CD4-positive, alpha-beta T cell treated with Interleukin-6 at 100 ng/mL for 8 hours (primary cell): Measurements from ENCODE around the gene WDFY4.

Experiments used
- DNase-seq: peaks from one replicate; pipeline ENCODE4 v3.0.0-alpha.2; 2020; ENCODE audit warnings: mixed read lengths, low spot score

Gene WDFY4

DNA sequence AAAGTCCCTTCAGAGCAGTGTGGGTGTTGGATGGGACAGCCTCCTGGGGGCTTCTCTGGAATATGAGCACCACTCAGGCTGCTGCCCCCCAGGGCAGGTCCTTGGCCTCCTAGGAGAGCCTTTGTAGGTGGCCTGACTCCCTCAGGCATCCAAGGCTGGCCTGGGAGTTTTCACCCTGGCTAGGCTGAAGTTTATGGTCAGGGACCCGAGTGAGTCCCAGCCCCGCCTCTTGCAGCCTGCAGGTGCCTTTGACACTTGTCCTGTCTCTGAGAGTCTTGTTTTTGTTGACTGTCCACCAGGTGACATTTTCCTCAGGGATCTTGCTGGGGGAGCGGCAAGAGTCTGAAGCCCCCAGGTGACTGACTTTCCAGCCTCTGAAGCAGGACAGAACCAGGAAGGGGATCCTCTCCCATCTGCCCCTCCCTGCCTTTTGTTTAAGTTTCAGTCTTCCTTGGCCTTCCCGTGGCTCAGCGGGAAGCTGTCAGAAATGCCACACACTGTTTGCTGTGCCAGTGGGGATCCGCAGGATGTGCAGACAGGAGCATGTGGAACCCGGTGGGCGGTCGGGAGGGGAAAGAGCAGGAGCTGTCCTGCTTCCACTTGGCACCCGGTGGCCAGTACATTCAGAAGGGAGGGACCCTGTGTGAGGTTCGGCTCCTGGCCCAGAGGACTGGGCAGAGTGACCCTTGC is 195.5 kb downstream of the WDFY4 start:
- DNase-seq: no peak

DNA sequence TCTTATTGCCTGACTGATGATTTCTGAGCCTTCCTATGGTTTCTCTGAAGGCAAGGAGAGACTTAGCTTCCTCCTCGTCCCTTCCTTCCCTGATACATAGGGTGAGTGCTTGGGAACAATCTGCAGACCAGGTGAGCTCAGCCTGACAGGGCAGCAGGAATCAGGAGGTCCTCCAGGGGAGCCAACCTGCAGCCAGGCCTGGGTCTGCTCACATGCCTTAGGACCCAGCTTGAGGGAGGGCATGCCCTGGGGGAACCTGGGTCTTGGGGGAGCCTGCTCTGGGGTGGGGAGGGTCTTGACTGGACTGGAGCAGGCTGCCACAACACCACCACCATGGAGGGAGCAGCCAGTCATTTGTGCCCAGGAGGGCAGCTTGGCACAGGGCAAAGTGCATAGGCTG is 197.3 kb downstream of the WDFY4 start:
- no peak for DNase-seq

GRCh38 chr10:48882881-48883280 is 198.2 kb downstream of the WDFY4 start:
- DNase-seq: no peak

DNA sequence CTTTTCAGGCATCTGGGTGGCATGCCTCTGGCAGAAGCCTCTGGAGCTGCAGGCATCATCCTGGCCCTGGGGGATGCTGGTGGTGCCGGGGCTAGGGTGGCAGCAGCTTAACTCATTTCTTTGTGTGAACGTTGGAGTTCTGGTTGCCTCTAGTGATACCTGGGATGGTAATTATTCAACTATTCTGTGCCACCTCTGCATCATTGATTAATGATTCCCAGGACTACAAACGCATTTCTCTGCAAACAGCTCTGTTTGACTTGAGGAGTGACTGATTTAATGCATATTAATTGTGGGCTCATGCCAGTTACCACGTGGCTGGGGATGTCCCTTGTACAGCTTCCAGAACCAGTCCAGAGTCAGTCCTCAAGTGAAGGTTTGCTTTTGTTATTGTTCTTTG is 199.0 kb downstream of the WDFY4 start:
- no peak for DNase-seq

GRCh38 chr10:48884179-48885045 is 199.7 kb downstream of the WDFY4 start:
- DNase-seq: no peak

DNA sequence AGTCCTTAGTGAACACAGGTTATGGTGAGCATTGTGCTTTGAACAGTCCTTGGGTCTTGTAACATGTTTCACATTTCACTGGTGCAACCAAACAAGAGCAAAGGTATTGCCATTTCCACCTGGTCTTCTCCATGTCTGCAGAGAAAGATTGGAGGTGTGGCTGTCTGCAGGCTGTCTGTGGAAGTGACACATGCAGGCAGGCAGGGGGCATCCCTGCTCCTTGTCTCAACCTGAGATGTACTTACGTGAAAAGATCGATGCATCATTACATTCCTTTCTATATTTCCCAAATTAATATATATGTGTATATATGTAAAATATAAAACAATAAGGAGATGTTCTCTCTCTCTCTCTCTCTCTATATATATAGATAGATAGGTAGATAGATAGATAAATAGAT is 200.7 kb downstream of the WDFY4 start:
- no peak for DNase-seq

GRCh38 chr10:48887982-48888381 is 203.3 kb downstream of the WDFY4 start:
- no peak for DNase-seq

GRCh38 chr10:48890888-48891850 is 206.5 kb downstream of the WDFY4 start:
- no peak for DNase-seq

GRCh38 chr10:48894911-48895802 is 210.5 kb downstream of the WDFY4 start:
- no peak for DNase-seq

DNA sequence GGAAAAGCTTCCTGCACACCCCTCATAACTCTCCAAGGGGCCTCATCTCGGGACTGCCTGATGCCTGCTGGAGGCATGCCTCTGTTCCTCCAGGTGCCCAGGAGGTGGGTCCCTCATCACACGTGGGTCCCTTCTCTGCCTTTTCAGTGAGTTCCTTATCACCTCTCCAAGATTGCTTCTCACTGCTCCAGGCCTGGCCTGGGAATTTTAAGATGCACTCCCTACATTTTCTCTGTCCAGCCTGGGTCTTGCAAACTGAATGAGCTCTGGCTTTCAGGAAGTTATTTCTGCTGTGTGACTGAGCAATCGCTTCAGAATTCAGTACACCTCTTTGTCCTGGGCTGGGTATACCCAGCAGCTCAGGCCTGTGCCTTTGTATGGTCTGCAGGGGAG is 211.1 kb downstream of the WDFY4 start:
- no peak for DNase-seq

DNA sequence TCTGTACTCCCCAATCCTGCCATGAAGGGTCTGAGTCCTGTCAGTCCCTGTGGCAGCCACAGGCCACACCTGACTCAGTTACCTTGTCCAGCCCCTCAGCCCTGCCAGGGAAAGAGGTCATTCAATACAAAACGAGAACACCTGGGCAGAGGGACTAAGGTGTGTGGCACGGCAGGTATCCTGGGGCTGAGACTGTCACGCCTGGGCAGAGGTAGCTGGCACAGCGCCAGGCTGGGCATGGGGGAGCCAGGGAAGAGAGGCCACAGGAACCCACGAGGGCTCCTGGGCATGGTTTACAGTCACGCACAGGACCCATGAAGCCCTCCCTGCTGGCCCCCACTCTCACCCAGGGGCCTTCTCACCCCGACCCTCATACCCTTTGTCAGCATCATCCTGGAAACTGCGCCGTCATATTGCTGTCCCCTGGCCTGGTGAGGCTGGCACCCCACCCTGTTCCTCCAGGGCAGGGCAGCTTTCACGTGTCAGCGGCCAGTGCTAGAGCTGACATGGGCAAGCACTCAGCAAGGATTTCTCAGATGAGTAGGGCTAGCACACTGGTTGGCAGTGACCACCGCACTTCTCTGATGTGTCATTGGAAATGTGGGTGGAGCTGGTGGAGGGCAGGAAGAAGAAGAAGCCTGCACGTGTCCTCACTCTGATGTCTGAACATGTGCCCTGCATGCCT is 212.2 kb downstream of the WDFY4 start:
- DNase-seq: no peak

- no peak for DNase-seq
Measured at GRCh38 chr10:48897441-48897790, 212.7 kb downstream of the WDFY4 start.

DNA sequence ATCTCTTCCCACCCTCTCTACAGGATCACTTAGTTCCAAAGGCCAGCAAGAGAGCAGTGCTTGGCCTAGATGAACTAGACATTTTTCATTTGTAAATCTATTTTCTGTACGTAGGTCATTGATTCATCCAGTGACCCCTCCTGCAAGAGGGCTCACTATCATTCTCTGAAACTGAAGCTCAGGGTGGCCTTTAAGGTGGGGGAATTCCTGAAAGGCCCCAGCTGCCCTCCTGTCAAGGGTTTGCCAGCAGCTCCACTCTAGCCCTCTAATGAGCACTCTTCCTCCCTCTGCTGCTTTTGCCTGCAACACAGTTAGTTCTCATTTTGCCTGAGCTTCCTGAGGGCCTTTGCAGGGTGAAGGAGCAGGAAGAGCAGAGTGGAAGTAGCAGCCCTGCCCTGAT is 213.8 kb downstream of the WDFY4 start:
- DNase-seq: no peak

DNA sequence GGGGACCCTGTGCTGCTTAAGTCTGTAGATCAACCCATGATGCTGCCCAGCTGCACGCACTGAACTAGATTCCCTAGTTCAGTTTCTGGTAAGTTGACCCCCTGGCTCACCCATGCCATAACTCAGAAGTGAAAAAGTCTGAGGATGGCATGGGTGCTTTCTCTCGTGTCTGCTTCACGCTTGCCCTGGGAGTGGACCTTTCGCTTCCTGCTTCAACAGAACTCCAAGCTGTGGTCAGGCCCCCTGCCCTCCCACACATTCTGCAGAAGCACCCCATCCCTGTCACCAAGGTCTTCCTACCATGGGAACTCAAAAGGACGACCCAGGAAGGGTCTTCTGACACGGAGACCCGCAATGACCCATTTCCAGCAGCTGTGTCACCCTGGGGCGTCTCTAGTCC is 215.1 kb downstream of the WDFY4 start:
- no peak for DNase-seq

- no peak for DNase-seq
Measured at GRCh38 chr10:48900371-48900801, 215.7 kb downstream of the WDFY4 start.

GRCh38 chr10:48901319-48901718 is 216.6 kb downstream of the WDFY4 start:
- no peak for DNase-seq

GRCh38 chr10:48902096-48902495 is 217.4 kb downstream of the WDFY4 start:
- no peak for DNase-seq

DNA sequence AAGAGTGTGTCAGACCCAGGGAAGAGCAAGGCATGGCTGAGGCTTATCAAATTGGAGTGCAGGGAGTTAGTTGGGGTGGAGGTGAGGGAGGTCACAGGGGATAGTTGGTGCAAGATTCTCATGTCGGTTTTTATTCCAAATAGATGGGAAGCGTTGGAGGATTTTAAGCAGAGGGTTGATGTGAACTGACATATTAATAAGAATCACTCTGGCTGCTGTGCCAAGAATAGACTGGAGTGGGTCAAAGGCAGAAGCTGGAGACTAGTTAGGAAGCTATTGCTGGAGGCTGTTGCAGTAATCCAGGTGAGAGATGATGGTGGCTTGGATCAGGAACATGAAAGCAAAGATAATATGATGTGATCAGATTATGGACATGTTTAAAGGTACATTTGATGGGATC is 218.5 kb downstream of the WDFY4 start:
- no peak for DNase-seq

GRCh38 chr10:48904861-48905260 is 220.2 kb downstream of the WDFY4 start:
- DNase-seq: no peak

DNA sequence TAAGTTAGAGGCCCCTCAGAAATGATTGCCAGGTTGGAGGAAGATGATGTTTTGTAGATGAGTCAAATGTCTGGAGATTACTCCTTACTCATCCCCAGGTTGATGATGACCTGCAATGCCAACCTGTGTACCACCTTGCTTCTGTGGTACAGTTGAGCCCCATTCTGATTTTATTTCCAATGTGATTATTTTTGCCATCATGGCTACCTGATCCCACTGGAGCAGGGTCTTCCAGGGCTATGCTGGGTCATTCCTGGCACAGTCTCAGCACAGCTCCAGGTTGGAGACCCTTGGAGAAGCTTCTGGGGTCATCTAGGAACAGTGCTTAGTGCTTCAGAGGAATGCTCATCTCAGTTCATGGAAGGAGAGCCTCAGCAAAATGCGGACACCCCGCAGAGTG is 220.6 kb downstream of the WDFY4 start:
- DNase-seq: no peak

DNA sequence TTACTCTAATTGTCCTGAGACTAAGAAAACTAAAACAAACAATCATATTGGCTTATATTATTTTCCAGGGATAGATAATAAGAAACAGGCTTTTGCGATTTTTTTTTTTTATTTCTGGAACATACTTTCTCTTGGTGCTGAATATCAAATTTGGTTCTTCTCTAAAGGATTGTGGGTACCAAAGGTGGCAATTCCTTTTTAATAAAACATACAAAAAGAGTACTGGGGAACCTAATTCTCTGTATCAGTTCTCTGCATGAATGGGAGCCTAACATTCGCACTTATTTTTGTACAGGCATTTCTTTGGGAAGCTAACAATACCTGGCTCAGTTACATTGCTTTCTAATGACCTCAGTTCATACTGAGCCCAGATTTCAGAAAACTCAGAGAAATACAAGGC is 222.2 kb downstream of the WDFY4 start:
- DNase-seq: no peak
